Dermis lymphatic vessel endothelial cell (primary cell): ENCODE measurements around the gene PRSS22. TPM values are rescaled to one million over a fixed set of nuclear protein-coding genes. Genes with fewer than 3 reads are reported as not detected.

Experiments
- total RNA-seq: library from RNA; depleted of rRNA; stranded (reverse); fragments of >200 nt; gene quantifications from 2 replicates; pipeline ENCODE4 v1.2.1, GENCODE V29; 2014

PRSS22 gene, protein sequence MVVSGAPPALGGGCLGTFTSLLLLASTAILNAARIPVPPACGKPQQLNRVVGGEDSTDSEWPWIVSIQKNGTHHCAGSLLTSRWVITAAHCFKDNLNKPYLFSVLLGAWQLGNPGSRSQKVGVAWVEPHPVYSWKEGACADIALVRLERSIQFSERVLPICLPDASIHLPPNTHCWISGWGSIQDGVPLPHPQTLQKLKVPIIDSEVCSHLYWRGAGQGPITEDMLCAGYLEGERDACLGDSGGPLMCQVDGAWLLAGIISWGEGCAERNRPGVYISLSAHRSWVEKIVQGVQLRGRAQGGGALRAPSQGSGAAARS
- not detected in 2 replicates for total RNA-seq

GRCh38 chr16:2857451-2858244, at the start of gene PRSS22:
Gene PRSS22, minus strand, starts transcription at chr16:2858170. Its CDS starts 66 bp downstream, at chr16:2858104.

GRCh38 chr16:2882650-2883457, 24.9 kb upstream of the PRSS22 start, which contains the start of gene FLYWCH2:
Gene FLYWCH2, plus strand, starts transcription at chr16:2883215. Its CDS starts 13,235 bp downstream, at chr16:2896450.

GRCh38 chr16:2829501-2830354, 28.2 kb downstream of the PRSS22 start, which contains the start of gene ZG16B:
Gene ZG16B, plus strand, starts transcription at chr16:2830303. Its CDS starts 139 bp downstream, at chr16:2830442.

DNA sequence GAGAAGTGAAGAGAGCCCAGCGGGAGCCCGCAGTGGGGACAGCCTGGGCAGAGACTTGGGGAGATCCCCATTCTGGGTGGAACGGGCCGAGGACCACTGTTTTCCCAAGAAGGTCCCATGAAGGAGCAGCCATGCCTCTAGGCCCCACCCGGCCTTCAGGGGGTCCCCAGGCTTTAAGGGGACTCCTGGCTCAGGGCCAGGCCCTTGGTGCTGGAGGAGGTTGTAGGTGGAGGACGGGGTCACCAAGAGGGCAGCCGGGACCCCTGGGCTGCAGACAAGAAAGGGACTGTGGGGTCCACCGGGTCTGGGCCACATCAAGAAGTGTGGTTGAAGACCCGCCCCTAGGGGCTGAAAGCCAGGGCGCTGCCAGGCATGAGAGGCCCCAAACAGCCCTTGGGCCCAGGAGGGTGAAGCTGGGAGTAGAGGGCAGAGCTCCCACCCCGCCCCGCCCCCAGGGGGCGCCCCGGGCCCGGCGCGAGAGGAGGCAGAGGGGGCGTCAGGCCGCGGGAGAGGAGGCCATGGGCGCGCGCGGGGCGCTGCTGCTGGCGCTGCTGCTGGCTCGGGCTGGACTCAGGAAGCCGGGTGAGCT, 41.1 kb downstream of the PRSS22 start, which contains the start of gene PRSS21:
Gene PRSS21 (plus strand): TSS at position 487 of the 589 bp plus-strand sequence. CDS start 32 bp downstream, at position 519.

Other genes with a start within 250 kb of the PRSS22 start
- gene KCTD5, start 175.6 kb downstream of the PRSS22 start, total RNA-seq, result 13.3 and 15.0 TPM in 2 replicates
- 0.22 and 0.26 TPM in 2 replicates for gene PRSS27, start 137.9 kb downstream of the PRSS22 start, total RNA-seq
- 32.2 and 35.8 TPM in 2 replicates for gene SRRM2, start 105.5 kb downstream of the PRSS22 start, total RNA-seq
- 231 and 332 TPM in 2 replicates for gene ELOB, start 80.9 kb downstream of the PRSS22 start, total RNA-seq
- not detected in 2 replicates for gene PRSS33, start 70.6 kb downstream of the PRSS22 start, total RNA-seq
- not detected in 2 replicates for gene PRSS41, start 59.7 kb downstream of the PRSS22 start, total RNA-seq
- gene PRSS21, start 40.9 kb downstream of the PRSS22 start, total RNA-seq, result 0.65 and 1.1 TPM in 2 replicates
- gene ZG16B, start 27.9 kb downstream of the PRSS22 start, total RNA-seq, result 0.09 TPM in 1 of 2 replicates, not detected in the other
- gene FLYWCH2, start 25.0 kb upstream of the PRSS22 start, total RNA-seq, result 28.8 and 32.3 TPM in 2 replicates
- gene FLYWCH1, start 53.8 kb upstream of the PRSS22 start, total RNA-seq, result 18.4 and 19.9 TPM in 2 replicates
- under 0.01 TPM in 1 of 2 replicates, not detected in the other for gene KREMEN2, start 106.1 kb upstream of the PRSS22 start, total RNA-seq
- 2.5 and 2.7 TPM in 2 replicates for gene PAQR4, start 111.2 kb upstream of the PRSS22 start, total RNA-seq
- gene PKMYT1, start 122.3 kb upstream of the PRSS22 start, total RNA-seq, result 0.60 and 0.98 TPM in 2 replicates
- not detected in 2 replicates for gene CLDN9, start 154.8 kb upstream of the PRSS22 start, total RNA-seq
- gene CLDN6, start 160.0 kb upstream of the PRSS22 start, total RNA-seq, result not detected in 2 replicates
- gene TNFRSF12A, start 162.2 kb upstream of the PRSS22 start, total RNA-seq, result 15.0 and 30.8 TPM in 2 replicates
- 2.4 TPM in 2 replicates for gene HCFC1R1, start 165.8 kb upstream of the PRSS22 start, total RNA-seq
- gene THOC6, start 165.9 kb upstream of the PRSS22 start, total RNA-seq, result 14.7 and 21.3 TPM in 2 replicates
- gene BICDL2, start 178.8 kb upstream of the PRSS22 start, total RNA-seq, result not detected in 2 replicates
- under 0.01 TPM in 1 of 2 replicates, not detected in the other for gene MMP25, start 188.4 kb upstream of the PRSS22 start, total RNA-seq
- gene IL32, start 207.5 kb upstream of the PRSS22 start, total RNA-seq, result 5.2 and 9.9 TPM in 2 replicates
- gene ZSCAN10, start 241.1 kb upstream of the PRSS22 start, total RNA-seq, result not detected in 2 replicates